ENCODE data around the gene SRRM3. TPM values are rescaled to one million over a fixed set of nuclear protein-coding genes. Genes with fewer than 3 reads are reported as not detected.

The SRRM3 gene
- total and polyA plus RNA-seq, 9 of the 15 experiments (the other 6 are each of a cell fraction or from before 2014, with no cell fraction given): 0.04 to 0.91 (median 0.46) TPM; not detected in 2

DNA sequence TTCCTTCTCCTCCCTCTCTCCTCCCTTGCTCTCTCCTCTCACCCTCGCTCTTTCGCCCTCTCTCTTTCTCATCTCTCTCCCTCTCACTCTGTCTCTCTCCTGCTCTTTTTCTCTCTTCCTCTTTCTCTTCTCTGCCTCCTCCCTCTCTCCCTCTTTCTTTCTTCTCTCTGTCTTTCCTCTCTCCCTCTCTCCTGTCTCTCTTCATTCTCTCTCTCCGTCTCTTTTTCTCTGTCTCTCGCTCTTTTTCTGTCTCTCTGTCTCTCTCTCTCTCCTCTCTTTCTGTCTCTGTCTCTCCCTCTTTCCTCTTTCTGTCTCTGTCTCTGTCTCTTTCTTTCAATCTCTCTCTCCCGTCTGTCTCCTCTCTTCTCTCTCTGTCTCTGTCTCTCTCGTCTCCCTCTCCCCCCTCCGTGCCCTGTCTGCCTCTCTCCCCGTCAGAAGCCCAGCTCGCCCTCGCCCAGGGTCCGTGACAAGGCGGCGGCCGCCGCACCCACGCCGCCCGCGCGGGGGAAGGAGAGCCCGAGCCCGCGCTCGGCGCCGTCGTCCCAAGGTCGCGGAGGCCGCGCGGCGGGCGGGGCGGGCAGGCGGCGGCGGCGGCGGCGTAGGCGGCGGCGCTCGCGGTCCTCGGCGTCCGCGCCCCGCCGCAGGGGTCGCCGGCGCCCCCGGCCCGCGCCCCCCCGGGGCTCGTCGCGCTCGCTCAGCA, 79.5 kb downstream of the SRRM3 start (continued):
- TF ChIP-seq, protein P1, sequence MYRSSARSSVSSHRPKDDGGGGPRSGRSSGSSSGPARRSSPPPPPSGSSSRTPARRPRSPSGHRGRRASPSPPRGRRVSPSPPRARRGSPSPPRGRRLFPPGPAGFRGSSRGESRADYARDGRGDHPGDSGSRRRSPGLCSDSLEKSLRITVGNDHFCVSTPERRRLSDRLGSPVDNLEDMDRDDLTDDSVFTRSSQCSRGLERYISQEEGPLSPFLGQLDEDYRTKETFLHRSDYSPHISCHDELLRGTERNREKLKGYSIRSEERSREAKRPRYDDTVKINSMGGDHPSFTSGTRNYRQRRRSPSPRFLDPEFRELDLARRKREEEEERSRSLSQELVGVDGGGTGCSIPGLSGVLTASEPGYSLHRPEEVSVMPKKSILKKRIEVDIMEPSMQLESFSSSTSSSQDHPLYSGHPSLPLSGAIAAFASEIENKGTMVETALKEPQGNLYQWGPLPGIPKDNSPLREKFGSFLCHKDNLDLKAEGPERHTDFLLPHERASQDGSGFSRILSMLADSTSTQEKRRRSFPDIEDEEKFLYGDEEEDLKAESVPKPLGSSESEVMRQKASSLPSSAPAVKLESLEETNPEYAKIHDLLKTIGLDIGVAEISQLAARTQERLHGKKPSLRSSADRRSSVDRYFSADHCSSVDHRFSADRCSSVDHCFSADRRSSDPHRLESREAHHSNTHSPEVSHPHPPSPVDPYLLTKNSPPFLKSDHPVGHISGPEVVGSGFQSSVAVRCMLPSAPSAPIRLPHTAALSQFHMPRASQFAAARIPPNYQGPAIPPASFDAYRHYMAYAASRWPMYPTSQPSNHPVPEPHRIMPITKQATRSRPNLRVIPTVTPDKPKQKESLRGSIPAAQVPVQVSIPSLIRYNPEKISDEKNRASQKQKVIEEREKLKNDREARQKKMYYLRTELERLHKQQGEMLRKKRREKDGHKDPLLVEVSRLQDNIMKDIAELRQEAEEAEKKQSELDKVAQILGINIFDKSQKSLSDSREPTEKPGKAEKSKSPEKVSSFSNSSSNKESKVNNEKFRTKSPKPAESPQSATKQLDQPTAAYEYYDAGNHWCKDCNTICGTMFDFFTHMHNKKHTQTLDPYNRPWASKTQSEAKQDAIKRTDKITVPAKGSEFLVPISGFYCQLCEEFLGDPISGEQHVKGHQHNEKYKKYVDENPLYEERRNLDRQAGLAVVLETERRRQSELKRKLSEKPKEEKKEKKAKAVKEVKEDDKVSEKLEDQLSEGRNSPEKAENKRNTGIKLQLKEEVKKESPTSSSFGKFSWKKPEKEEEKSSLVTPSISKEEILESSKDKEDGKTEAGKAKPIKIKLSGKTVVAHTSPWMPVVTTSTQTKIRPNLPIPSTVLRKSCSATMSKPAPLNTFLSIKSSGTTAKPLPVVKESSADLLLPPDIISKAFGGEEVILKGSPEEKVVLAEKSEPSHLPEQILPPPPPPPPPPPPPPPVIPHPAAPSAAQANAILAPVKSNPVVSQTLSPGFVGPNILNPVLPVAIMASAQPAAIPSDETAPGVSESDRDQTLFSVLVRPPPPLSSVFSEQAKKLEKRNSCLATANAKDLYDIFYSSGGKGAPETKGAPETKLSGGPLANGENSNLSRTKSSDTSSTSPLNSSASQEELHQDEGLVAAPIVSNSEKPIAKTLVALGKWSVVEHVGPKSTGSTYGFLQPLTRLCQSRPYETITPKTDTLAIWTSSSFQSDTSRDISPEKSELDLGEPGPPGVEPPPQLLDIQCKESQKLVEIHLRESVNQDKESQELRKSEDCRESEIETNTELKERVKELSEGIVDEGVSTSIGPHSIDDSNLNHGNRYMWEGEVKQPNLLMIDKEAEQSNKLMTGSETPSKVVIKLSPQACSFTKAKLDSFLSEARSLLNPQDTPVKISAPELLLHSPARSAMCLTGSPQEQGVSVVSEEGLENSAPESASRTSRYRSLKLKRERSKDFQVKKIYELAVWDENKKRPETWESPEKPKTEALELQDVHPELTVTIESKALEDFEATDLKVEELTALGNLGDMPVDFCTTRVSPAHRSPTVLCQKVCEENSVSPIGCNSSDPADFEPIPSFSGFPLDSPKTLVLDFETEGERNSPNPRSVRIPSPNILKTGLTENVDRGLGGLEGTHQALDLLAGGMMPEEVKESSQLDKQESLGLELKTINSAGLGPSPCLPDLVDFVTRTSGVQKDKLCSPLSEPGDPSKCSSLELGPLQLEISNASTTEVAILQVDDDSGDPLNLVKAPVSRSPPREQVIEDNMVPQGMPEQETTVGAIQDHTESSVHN (IDR thresholded peaks at IDR 0.05; ENCODE audit: borderline replicate concordance in 1 of 2, low read depth in 1 of 2): 0 out of 4 replicates have a peak, but pooled peaks of 1 of the 2 experiments have one; percentile 31
- TF ChIP-seq, protein P2, sequence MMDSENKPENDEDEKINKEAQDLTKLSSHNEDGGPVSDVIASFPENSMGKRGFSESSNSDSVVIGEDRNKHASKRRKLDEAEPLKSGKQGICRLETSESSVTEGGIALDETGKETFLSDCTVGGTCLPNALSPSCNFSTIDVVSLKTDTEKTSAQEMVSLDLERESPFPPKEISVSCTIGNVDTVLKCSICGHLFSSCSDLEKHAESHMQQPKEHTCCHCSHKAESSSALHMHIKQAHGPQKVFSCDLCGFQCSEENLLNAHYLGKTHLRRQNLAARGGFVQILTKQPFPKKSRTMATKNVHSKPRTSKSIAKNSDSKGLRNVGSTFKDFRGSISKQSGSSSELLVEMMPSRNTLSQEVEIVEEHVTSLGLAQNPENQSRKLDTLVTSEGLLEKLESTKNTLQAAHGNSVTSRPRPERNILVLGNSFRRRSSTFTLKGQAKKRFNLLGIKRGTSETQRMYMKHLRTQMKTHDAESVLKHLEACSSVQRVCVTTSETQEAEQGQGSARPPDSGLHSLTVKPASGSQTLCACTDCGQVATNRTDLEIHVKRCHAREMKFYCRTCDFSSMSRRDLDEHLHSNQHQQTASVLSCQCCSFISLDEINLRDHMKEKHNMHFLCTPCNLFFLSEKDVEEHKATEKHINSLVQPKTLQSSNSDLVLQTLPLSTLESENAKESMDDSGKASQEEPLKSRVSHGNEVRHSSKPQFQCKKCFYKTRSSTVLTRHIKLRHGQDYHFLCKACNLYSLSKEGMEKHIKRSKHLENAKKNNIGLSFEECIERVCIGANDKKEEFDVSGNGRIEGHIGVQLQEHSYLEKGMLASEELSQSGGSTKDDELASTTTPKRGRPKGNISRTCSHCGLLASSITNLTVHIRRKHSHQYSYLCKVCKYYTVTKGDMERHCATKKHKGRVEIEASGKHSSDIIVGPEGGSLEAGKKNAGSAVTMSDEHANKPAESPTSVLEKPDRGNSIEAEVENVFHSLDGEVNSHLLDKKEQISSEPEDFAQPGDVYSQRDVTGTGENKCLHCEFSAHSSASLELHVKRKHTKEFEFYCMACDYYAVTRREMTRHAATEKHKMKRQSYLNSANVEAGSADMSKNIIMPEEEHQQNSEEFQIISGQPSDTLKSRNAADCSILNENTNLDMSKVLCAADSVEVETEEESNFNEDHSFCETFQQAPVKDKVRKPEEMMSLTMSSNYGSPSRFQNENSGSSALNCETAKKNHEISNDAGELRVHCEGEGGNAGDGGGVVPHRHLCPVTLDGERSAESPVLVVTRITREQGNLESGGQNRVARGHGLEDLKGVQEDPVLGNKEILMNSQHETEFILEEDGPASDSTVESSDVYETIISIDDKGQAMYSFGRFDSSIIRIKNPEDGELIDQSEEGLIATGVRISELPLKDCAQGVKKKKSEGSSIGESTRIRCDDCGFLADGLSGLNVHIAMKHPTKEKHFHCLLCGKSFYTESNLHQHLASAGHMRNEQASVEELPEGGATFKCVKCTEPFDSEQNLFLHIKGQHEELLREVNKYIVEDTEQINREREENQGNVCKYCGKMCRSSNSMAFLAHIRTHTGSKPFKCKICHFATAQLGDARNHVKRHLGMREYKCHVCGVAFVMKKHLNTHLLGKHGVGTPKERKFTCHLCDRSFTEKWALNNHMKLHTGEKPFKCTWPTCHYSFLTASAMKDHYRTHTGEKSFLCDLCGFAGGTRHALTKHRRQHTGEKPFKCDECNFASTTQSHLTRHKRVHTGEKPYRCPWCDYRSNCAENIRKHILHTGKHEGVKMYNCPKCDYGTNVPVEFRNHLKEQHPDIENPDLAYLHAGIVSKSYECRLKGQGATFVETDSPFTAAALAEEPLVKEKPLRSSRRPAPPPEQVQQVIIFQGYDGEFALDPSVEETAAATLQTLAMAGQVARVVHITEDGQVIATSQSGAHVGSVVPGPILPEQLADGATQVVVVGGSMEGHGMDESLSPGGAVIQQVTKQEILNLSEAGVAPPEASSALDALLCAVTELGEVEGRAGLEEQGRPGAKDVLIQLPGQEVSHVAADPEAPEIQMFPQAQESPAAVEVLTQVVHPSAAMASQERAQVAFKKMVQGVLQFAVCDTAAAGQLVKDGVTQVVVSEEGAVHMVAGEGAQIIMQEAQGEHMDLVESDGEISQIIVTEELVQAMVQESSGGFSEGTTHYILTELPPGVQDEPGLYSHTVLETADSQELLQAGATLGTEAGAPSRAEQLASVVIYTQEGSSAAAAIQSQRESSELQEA (IDR thresholded peaks at IDR 0.05; ENCODE audit: low read depth): peak; percentile 58; the same call in 1 of the 2 replicates
- TF ChIP-seq SMARCA5 (IDR thresholded peaks at IDR 0.05) (peak; percentile 75), ZBTB7A (IDR thresholded peaks at IDR 0.05; ENCODE audit: borderline replicate concordance, control insufficient read depth, low read depth, low read length) (peak; percentile 84; the same call in 1 of the 2 replicates), ZNF717 (CRISPR knock-in tag; IDR thresholded peaks at IDR 0.05) (no peak), L3MBTL2 (IDR thresholded peaks at IDR 0.05) (peak; percentile 59; the same call in 1 of the 2 replicates), THRAP3 (IDR thresholded peaks at IDR 0.05; ENCODE audit: borderline replicate concordance) (0 out of 2 replicates have a peak, but pooled peaks have one; percentile 43), ZSCAN32 (CRISPR knock-in tag; IDR thresholded peaks at IDR 0.05) (no peak)
- TF ChIP-seq, protein P3, sequence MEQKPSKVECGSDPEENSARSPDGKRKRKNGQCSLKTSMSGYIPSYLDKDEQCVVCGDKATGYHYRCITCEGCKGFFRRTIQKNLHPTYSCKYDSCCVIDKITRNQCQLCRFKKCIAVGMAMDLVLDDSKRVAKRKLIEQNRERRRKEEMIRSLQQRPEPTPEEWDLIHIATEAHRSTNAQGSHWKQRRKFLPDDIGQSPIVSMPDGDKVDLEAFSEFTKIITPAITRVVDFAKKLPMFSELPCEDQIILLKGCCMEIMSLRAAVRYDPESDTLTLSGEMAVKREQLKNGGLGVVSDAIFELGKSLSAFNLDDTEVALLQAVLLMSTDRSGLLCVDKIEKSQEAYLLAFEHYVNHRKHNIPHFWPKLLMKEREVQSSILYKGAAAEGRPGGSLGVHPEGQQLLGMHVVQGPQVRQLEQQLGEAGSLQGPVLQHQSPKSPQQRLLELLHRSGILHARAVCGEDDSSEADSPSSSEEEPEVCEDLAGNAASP (IDR thresholded peaks at IDR 0.05): no peak

All from K562 (cell line).